ENCODE measurements around the gene RIMS4. TPM values are rescaled to one million over a fixed set of nuclear protein-coding genes. Genes with fewer than 3 reads are reported as not detected.

RIMS4 gene
- total and polyA plus RNA-seq, 2 of the 13 experiments (the other 11 are each of a cell fraction or from before 2014, with no cell fraction given) = 0.01 to 0.07 TPM

GRCh38 chr20:44742304-44743079, 67.9 kb downstream of the RIMS4 start:
- intact Hi-C loops (cut with micrococcal nuclease; ENCODE audit: unreplicated experiment) = no loop called here

GRCh38 chr20:44739942-44740341, 70.4 kb downstream of the RIMS4 start:
- no peak for FAIRE-seq
- 12% methylated on average over 2 of the region's 2 CpGs for WGBS (ENCODE audit: low lambda C conversion rate)
- Histone ChIP-seq H4K20me1 (ENCODE audit: insufficient read depth, low read length) (no peaks in the 10 kb centered on the region), H3K27ac (ENCODE audit: extremely low read length, insufficient read depth, low read length) (no peak overlapping the region), H3K9ac (ENCODE audit: insufficient read depth, low read depth, low read length) (no peak overlapping the region), H3K4me3 (replicated peaks in 1 of 3; ENCODE audit: insufficient read depth in 1 of 3, low read depth in 2 of 3, low read length in 3 of 3) (no peak overlapping the region), H3K79me2 (ENCODE audit: insufficient read depth, low read length) (no peaks in the 10 kb centered on the region), H3K36me3 (replicated peaks in 1 of 2; ENCODE audit: control insufficient read depth in 1 of 2, insufficient read depth in 2 of 2, low read length in 2 of 2) (no peaks in the 10 kb centered on the region), H3K4me2 (ENCODE audit: low read depth, low read length) (no peak overlapping the region), H3K27me3 (ENCODE audit: control insufficient read depth in 1 of 2, insufficient read depth in 2 of 2, low read length in 2 of 2) (peaks cover 7 to 30% of the 10 kb centered on the region in 2 experiments; a peak in 4 of 5 replicates), H2AFZ (ENCODE audit: low read length) (no peak overlapping the region), H3K9me3 (ENCODE audit: low read length) (peaks cover 8% of the 10 kb centered on the region), H3K4me1 (ENCODE audit: insufficient read depth, low read length) (peaks cover 14% of the 10 kb centered on the region)
- no peak for TF ChIP-seq ZNF781 (CRISPR knock-in tag; IDR thresholded peaks at IDR 0.05; ENCODE audit: borderline replicate concordance, not compliant biosample characterization)
- TF ChIP-seq KDM5A (IDR thresholded peaks at IDR 0.05; ENCODE audit: borderline replicate concordance, low read length) = no peak
- no peak for TF ChIP-seq JUND (CRISPR knock-in tag; IDR thresholded peaks at IDR 0.05)
- no peak for TF ChIP-seq MAZ (IDR thresholded peaks at IDR 0.05; ENCODE audit: borderline replicate concordance, low read depth, low read length)
- no peak for TF ChIP-seq MAZ (CRISPR knock-in tag; IDR thresholded peaks at IDR 0.05; ENCODE audit: low read depth)
- no peak for TF ChIP-seq SKIL (CRISPR knock-in tag; IDR thresholded peaks at IDR 0.05; ENCODE audit: borderline replicate concordance)
- TF ChIP-seq NFAT5 (CRISPR knock-in tag; IDR thresholded peaks at IDR 0.05) = no peak
- TF ChIP-seq RORA (CRISPR knock-in tag; IDR thresholded peaks at IDR 0.05) = no peak
- no peak for TF ChIP-seq ZNF782 (CRISPR knock-in tag; IDR thresholded peaks at IDR 0.05; ENCODE audit: borderline replicate concordance)
- ChIA-PET POLR2A (no interaction called here), CTCF (ENCODE audit: low intra/inter-chr PET ratio, low total read pairs) (no interaction called here)
- no peak for DNase-seq (ENCODE audit: low spot score)
- in situ Hi-C loops (cut with HindIII; ENCODE audit: extremely low pct_ligation_motif_present, low pct_unique_long_range_greater_than_20kb) = loop anchor here (5.0 kb wide), 1 partner anchor 127 kb away; no protein-coding TSS in a partner anchor
- intact Hi-C loops (cut with micrococcal nuclease; ENCODE audit: unreplicated experiment) = no loop called here
- no peak for ATAC-seq
- BruUV-seq (replicated peaks) = no TSS peak

More at GRCh38 chr20:44742304-44743079, 67.9 kb downstream of the RIMS4 start:
- Histone ChIP-seq H4K20me1 (ENCODE audit: insufficient read depth, low read length) (0 out of 2 replicates have a peak, but pooled peaks cover 3% of the 10 kb centered on the region), H3K4me1 (ENCODE audit: insufficient read depth, low read length) (peaks cover 14% of the 10 kb centered on the region), H3K36me3 (replicated peaks in 1 of 2; ENCODE audit: control insufficient read depth in 1 of 2, insufficient read depth in 2 of 2, low read length in 2 of 2) (no peaks in the 10 kb centered on the region), H3K9ac (ENCODE audit: insufficient read depth, low read depth, low read length) (no peak overlapping the region), H3K4me3 (replicated peaks in 1 of 3; ENCODE audit: insufficient read depth in 1 of 3, low read depth in 2 of 3, low read length in 3 of 3) (no peak overlapping the region), H3K9me3 (ENCODE audit: low read length) (no peaks in the 10 kb centered on the region), H3K79me2 (ENCODE audit: insufficient read depth, low read length) (no peaks in the 10 kb centered on the region), H2AFZ (ENCODE audit: low read length) (no peak overlapping the region), H3K4me2 (ENCODE audit: low read depth, low read length) (no peak overlapping the region), H3K27me3 (ENCODE audit: control insufficient read depth in 1 of 2, insufficient read depth in 2 of 2, low read length in 2 of 2) (peaks cover 14 to 53% of the 10 kb centered on the region in 2 experiments), H3K27ac (ENCODE audit: extremely low read length, insufficient read depth, low read length) (no peak overlapping the region)
- WGBS (ENCODE audit: low lambda C conversion rate) = 24% methylated on average over 14 of the region's 14 CpGs
- no peak for FAIRE-seq
- in situ Hi-C loops (cut with HindIII; ENCODE audit: extremely low pct_ligation_motif_present, low pct_unique_long_range_greater_than_20kb) = loop anchor here (5.0 kb wide), 1 partner anchor 125 kb away; no protein-coding TSS in a partner anchor
- CTCF ChIA-PET (ENCODE audit: low intra/inter-chr PET ratio, low total read pairs) = no interaction called here
- no peak for TF ChIP-seq ZNF772 (CRISPR knock-in tag; IDR thresholded peaks at IDR 0.05)
- DNase-seq (ENCODE audit: low spot score) = no peak
- no peak for ATAC-seq
- POLR2A ChIA-PET = no interaction called here
- no TSS peak for BruUV-seq (replicated peaks)
